Transverse colon (tissue), 4 donors: ENCODE data around the gene FYB2. TPM values are rescaled to one million over a fixed set of nuclear protein-coding genes. Genes with fewer than 3 reads are reported as not detected.

Experiments
- DNase-seq: peaks from one replicate; pipeline ENCODE4 v3.0.0-alpha.2; 2019
- H3K27ac ChIP-seq, 4 donors: fragments of 200-600 bp; sonication (generic); 2 replicates each; pipeline ENCODE4 v1.5.1; 2016 to 2018; ENCODE audit warnings: inconsistent platforms in 4 of 4
- H3K27me3 ChIP-seq: fragments of 200-600 bp; sonication (generic); 2 replicates; pipeline ENCODE4 v1.5.1; 2017; ENCODE audit warnings: inconsistent platforms
- H3K36me3 ChIP-seq, 4 donors: fragments of 200-600 bp; sonication (generic); 2 replicates each; pipeline ENCODE4 v1.5.1; 2017 to 2019; ENCODE audit warnings: inconsistent platforms in 4 of 4
- H3K4me1 ChIP-seq, 4 donors: fragments of 200-600 bp; sonication (generic); 2 replicates each; pipeline ENCODE4 v1.5.1; 2017 to 2020; ENCODE audit warnings: inconsistent platforms in 4 of 4
- H3K4me3 ChIP-seq, 4 donors: fragments of 200-600 bp; sonication (generic); 1 replicate in 1 of 4; 2 replicates in 3 of 4; pipeline versions ENCODE4 v1.5.1 to v1.6.1; 2017 to 2019; ENCODE audit warnings: inconsistent platforms in 4 of 4
- H3K9me3 ChIP-seq, 2 donors: fragments of 200-600 bp; sonication (generic); 2 replicates each; pipeline ENCODE4 v1.5.1; 2017 to 2019; ENCODE audit warnings: inconsistent platforms in 2 of 2
- CTCF ChIP-seq, 5 experiments: fragments of 200-600 bp in 3 of 5; fragments of 450-650 bp in 2 of 5; sonication (generic) in 3 of 5; IDR thresholded peaks; 1 replicate in 2 of 5; 2 replicates in 3 of 5; pipeline ENCODE4 v1.5.1; 2016 to 2017; ENCODE audit warnings: antibody characterized with exemption in 5 of 5, inconsistent platforms in 3 of 5, mild to moderate bottlenecking in 2 of 5, moderate library complexity in 1 of 5
- EP300 ChIP-seq: sonication (generic); formaldehyde crosslinking; IDR thresholded peaks from one replicate; pipeline ENCODE4 v1.6.1; 2017; ENCODE audit warnings: antibody characterized with exemption, low read depth
- POLR2A ChIP-seq: fragments of 450-650 bp; IDR thresholded peaks from one replicate; pipeline ENCODE4 v1.6.1; 2016; ENCODE audit warnings: antibody characterized with exemption, mild to moderate bottlenecking, moderate library complexity
- POLR2AphosphoS5 ChIP-seq, 3 donors: sonication (generic); formaldehyde crosslinking; IDR thresholded peaks; one replicate each; pipeline ENCODE4 v1.6.1; 2016; ENCODE audit warnings: antibody characterized with exemption in 3 of 3
- WGBS, 2 donors: methylation state at CpG; one replicate each; pipeline ENCODE4 v1.1.5; 2018; ENCODE audit warnings: low coverage in 1 of 2; 5-methylcytosine and 5-hydroxymethylcytosine counted together
- in situ Hi-C, 4 donors: fragments of 200-750 bp; cut with MboI; loops; one replicate each; pipeline versions ENCODE4 v1.15.0 to v1.15.1; 2017; ENCODE audit warnings: low sequenced_read_pairs in 3 of 4, low pct_ligation_motif_present in 1 of 4, low pct_unique_long_range_greater_than_20kb in 1 of 4
- intact Hi-C: fragments of 100-400 bp; cut with DNase I; formaldehyde crosslinking; loops from one replicate; pipeline ENCODE4 v1.15.1; 2023; ENCODE audit warnings: low total_unique reads
- total RNA-seq, 4 donors: library from RNA; depleted of rRNA; stranded (reverse); fragments of >200 nt; gene quantifications; one replicate each; pipeline ENCODE4 v1.1.0, GENCODE V29; 2016

The FYB2 gene
- total RNA-seq, 4 donors from 2014 or later: 2.4 to 7.1 (median 5.6) TPM

GRCh38 chr1:56774067-56774609, 45.1 kb downstream of the FYB2 start:
- H3K27ac ChIP-seq: no peak overlapping the region
- no peaks in the 10 kb centered on the region for H3K4me1 ChIP-seq
- TF ChIP-seq POLR2A: no peak
- no peak for TF ChIP-seq POLR2AphosphoS5 (IDR thresholded peaks at IDR 0.05)
- TF ChIP-seq CTCF (IDR thresholded peaks at IDR 0.05): no peak
- intact Hi-C loops (no loop called here), in situ Hi-C loops (no loop called here)
- WGBS, 2 donors: 52 to 53% methylated on average over 6 of the region's 6 CpGs
- H3K9me3 ChIP-seq: no peaks in the 10 kb centered on the region
- H3K36me3 ChIP-seq: no peaks in the 10 kb centered on the region
- no peak for DNase-seq
- H3K4me3 ChIP-seq: no peak overlapping the region
- H3K27me3 ChIP-seq: no peaks in the 10 kb centered on the region

- in situ Hi-C loops: no loop called here
- WGBS, 2 donors: 75 to 77% methylated on average over 1 to 2 of the region's 2 CpGs
- TF ChIP-seq CTCF (IDR thresholded peaks at IDR 0.05) (no peak), POLR2A (no peak), POLR2AphosphoS5 (IDR thresholded peaks at IDR 0.05) (no peak), EP300 (no peak)
Observed at GRCh38 chr1:56773341-56774066, 45.7 kb downstream of the FYB2 start.

GRCh38 chr1:56771717-56772116, 47.5 kb downstream of the FYB2 start:
- WGBS, 2 donors: 89 to 94% methylated on average over 3 of the region's 3 CpGs
- no peak for TF ChIP-seq POLR2AphosphoS5 (IDR thresholded peaks at IDR 0.05)
- TF ChIP-seq CTCF (IDR thresholded peaks at IDR 0.05): no peak
- no peak for TF ChIP-seq EP300
- no peak for TF ChIP-seq POLR2A
- Histone ChIP-seq H3K27ac (no peak overlapping the region), H3K4me1 (no peaks in the 10 kb centered on the region), H3K4me3 (no peak overlapping the region), H3K9me3 (no peaks in the 10 kb centered on the region), H3K27me3 (no peaks in the 10 kb centered on the region), H3K36me3 (no peaks in the 10 kb centered on the region)
- no peak for DNase-seq
- in situ Hi-C loops (no loop called here), intact Hi-C loops (no loop called here)

More at GRCh38 chr1:56773341-56774066, 45.7 kb downstream of the FYB2 start:
- H3K36me3 ChIP-seq: no peaks in the 10 kb centered on the region
- no peaks in the 10 kb centered on the region for H3K27me3 ChIP-seq
- H3K4me3 ChIP-seq: no peak overlapping the region
- H3K4me1 ChIP-seq: no peaks in the 10 kb centered on the region
- H3K9me3 ChIP-seq: no peaks in the 10 kb centered on the region
- no peak overlapping the region for H3K27ac ChIP-seq
- no peak for DNase-seq
- intact Hi-C loops: no loop called here

GRCh38 chr1:56758794-56759193, 60.4 kb downstream of the FYB2 start:
- intact Hi-C loops: no loop called here
- Histone ChIP-seq H3K27ac (no peak overlapping the region), H3K27me3 (no peaks in the 10 kb centered on the region), H3K4me3 (no peak overlapping the region), H3K4me1 (no peaks in the 10 kb centered on the region), H3K9me3 (no peaks in the 10 kb centered on the region), H3K36me3 (no peaks in the 10 kb centered on the region)
- no peak for DNase-seq
- in situ Hi-C loops: no loop called here
- no peak for TF ChIP-seq EP300
- no peak for TF ChIP-seq POLR2AphosphoS5 (IDR thresholded peaks at IDR 0.05)
- TF ChIP-seq CTCF (IDR thresholded peaks at IDR 0.05): no peak
- no peak for TF ChIP-seq POLR2A
- WGBS, 2 donors: 17 to 22% methylated on average over 3 of the region's 3 CpGs
